Inflammatory macrophage treated with lipopolysaccharide for 4 hours (primary cell): ENCODE data around the gene ADGRF3.

Experiments used
- DNase-seq: peaks from one replicate; pipeline ENCODE4 v3.0.0-alpha.2; 2020

ADGRF3 gene

GRCh38 chr2:26276484-26277227 lies 69.9 kb downstream of the ADGRF3 start:
- DNase-seq = no peak

GRCh38 chr2:26274058-26274613 lies 72.5 kb downstream of the ADGRF3 start:
- DNase-seq = peak; percentile 74

- peak; percentile 65 for DNase-seq
These were observed 73.1 kb downstream of the ADGRF3 start for GRCh38 chr2:26273501-26273900.

GRCh38 chr2:26270373-26270772 lies 76.2 kb downstream of the ADGRF3 start:
- peak; percentile 82 for DNase-seq

GRCh38 chr2:26269571-26270158 lies 76.9 kb downstream of the ADGRF3 start:
- peak; percentile 84 for DNase-seq

DNA sequence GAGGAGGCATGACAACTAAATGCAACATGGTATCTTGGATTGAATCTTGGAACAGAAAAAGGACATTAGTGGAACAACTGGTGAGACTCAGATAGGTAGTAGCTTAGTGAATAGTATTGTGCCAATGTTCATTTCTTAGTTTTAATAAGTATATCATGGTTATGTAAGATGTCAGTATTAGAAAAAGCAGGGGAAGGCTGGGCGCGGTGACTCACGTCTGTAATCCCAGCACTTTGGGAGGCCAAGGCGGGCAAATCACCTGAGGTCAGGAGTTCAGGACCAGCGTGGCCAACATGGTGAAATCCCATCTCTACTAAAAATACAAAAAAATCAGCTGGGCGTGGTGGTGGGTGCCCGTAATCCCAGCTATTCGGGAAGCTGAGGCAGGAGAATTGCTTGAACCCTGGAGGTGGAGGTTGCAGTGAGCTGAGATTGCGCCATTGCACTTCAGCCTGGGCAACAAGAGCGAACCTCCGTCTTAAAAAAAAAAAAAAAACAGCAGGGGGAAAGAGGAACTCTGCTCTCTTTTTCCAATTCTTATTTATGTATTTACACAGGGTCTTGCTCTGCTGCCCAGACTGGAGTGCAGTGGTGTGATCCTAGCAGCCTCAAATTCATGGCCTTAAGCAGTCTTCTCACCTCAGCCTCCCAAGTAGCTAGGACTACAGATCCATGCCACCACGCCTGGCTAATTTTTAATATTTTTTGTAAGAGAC lies 77.8 kb downstream of the ADGRF3 start:
- peak; percentile 34 for DNase-seq

- DNase-seq = peak; percentile 50
These were observed 78.4 kb downstream of the ADGRF3 start for GRCh38 chr2:26268213-26268612.

DNA sequence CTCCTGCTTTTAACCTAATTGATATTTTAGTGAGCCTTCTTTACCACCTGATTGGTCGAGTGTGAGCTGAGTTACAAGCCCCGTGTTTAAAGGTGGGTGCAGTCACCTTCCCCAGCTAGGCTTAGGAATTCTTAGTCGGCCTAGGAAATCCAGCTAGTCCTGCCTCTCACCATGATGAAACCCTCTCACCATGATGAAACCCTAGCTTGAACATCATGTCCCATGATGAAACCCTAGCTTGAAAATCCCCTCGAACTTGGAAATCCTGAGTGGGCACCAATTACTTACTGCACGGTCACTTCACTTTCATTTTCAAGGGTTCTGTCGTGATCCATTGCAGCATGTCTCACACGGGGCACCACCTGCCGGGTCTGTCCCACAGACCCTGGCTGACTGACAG lies 87.8 kb downstream of the ADGRF3 start:
- DNase-seq = peak; percentile 17
